H9 (cell line): ENCODE data around the gene DCTN3. TPM values are rescaled to one million over a fixed set of nuclear protein-coding genes. Genes with fewer than 3 reads are reported as not detected.

Experiments used
- DNase-seq: peaks from one replicate; pipeline ENCODE4 v3.0.0-alpha.2; 2017
- H2AFZ ChIP-seq: one replicate; pipeline ENCODE4 v1.6.1; 2013; ENCODE audit warnings: mild to moderate bottlenecking, low read length, control low read depth, moderate library complexity
- H2AK5ac ChIP-seq: 2 replicates; pipeline ENCODE4 v1.6.1; 2013; ENCODE audit warnings: low read length, control low read depth, mixed read lengths; ENCODE audit not compliant: insufficient read length
- H2BK120ac ChIP-seq: one replicate; pipeline ENCODE4 v1.6.1; 2013; ENCODE audit warnings: low read depth, mild to moderate bottlenecking, low read length, control low read depth, inconsistent platforms; ENCODE audit not compliant: poor library complexity, severe bottlenecking
- H2BK12ac ChIP-seq: 2 replicates; pipeline ENCODE4 v1.6.1; 2013; ENCODE audit warnings: low read length, control low read depth, mixed read lengths, low read depth; ENCODE audit not compliant: insufficient read length
- H2BK15ac ChIP-seq: 2 replicates; pipeline ENCODE4 v1.6.1; 2013; ENCODE audit warnings: low read depth, low read length, control low read depth
- H2BK20ac ChIP-seq: one replicate; pipeline ENCODE4 v1.6.1; 2013; ENCODE audit warnings: low read depth, mild to moderate bottlenecking, low read length, control low read depth, inconsistent platforms; ENCODE audit not compliant: poor library complexity, severe bottlenecking
- H2BK5ac ChIP-seq: 2 replicates; pipeline ENCODE4 v1.6.1; 2013; ENCODE audit warnings: low read length, control low read depth, mixed read lengths; ENCODE audit not compliant: insufficient read length
- H3K14ac ChIP-seq: 2 replicates; pipeline ENCODE4 v1.6.1; 2013; ENCODE audit warnings: low read length, control low read depth; ENCODE audit not compliant: insufficient read depth
- H3K18ac ChIP-seq: 2 replicates; pipeline ENCODE4 v1.6.1; 2013; ENCODE audit warnings: low read depth, mild to moderate bottlenecking, mixed read lengths, low read length, control low read depth; ENCODE audit not compliant: insufficient read length
- H3K23ac ChIP-seq: 2 replicates; pipeline ENCODE4 v1.6.1; 2013; ENCODE audit warnings: low read length, control low read depth, mixed read lengths, low read depth; ENCODE audit not compliant: insufficient read length
- H3K23me2 ChIP-seq: 2 replicates; pipeline ENCODE4 v1.6.1; 2013; ENCODE audit warnings: low read depth, mild to moderate bottlenecking, mixed read lengths, low read length, control low read depth; ENCODE audit not compliant: insufficient read length, poor library complexity, severe bottlenecking
- H3K27ac ChIP-seq: 2 replicates; pipeline ENCODE4 v1.5.1; 2013; ENCODE audit warnings: low read length, control low read depth, mixed read lengths, low read depth; ENCODE audit not compliant: insufficient read length
- H3K27me3 ChIP-seq: 2 replicates; pipeline ENCODE4 v1.6.1; 2013; ENCODE audit warnings: low read length, control low read depth, inconsistent platforms; ENCODE audit not compliant: insufficient read depth
- H3K4ac ChIP-seq: 2 replicates; pipeline ENCODE4 v1.6.1; 2013; ENCODE audit warnings: low read depth, mild to moderate bottlenecking, control low read depth, inconsistent platforms, low read length, moderate library complexity
- H3K4me1 ChIP-seq: 2 replicates; pipeline ENCODE4 v1.6.1; 2013; ENCODE audit warnings: low read length, control low read depth, inconsistent platforms; ENCODE audit not compliant: insufficient read depth
- H3K4me2 ChIP-seq: 2 replicates; pipeline ENCODE4 v1.6.1; 2013; ENCODE audit warnings: low read length, control low read depth, mixed read lengths; ENCODE audit not compliant: insufficient read length, insufficient read depth
- H3K56ac ChIP-seq: 2 replicates; pipeline ENCODE4 v1.6.1; 2013; ENCODE audit warnings: low read depth, mild to moderate bottlenecking, mixed read lengths, low read length, control low read depth; ENCODE audit not compliant: insufficient read length
- H3K79me1 ChIP-seq: 2 replicates; pipeline ENCODE4 v1.6.1; 2013; ENCODE audit warnings: low read depth, mild to moderate bottlenecking, moderate library complexity, low read length, control low read depth, inconsistent platforms; ENCODE audit not compliant: insufficient read depth, poor library complexity, severe bottlenecking
- H3K79me2 ChIP-seq: 2 replicates; pipeline ENCODE4 v1.6.1; 2013; ENCODE audit warnings: low read length, control low read depth, inconsistent platforms; ENCODE audit not compliant: insufficient read depth
- H3K9ac ChIP-seq: 2 replicates; pipeline ENCODE4 v1.6.1; 2013; ENCODE audit warnings: low read length, control low read depth, mixed read lengths; ENCODE audit not compliant: insufficient read length; ENCODE audit errors: extremely low read depth
- H3K9me3 ChIP-seq: one replicate; pipeline ENCODE4 v1.6.1; 2013; ENCODE audit warnings: low read depth, low read length, inconsistent platforms; ENCODE audit not compliant: control insufficient read depth
- H3T11ph ChIP-seq: one replicate; pipeline ENCODE4 v1.6.1; 2013; ENCODE audit warnings: mild to moderate bottlenecking, low read length, control low read depth, inconsistent platforms
- H4K20me1 ChIP-seq: one replicate; pipeline ENCODE4 v1.6.1; 2013; ENCODE audit not compliant: control insufficient read depth, insufficient read length, insufficient read depth
- H4K5ac ChIP-seq: 2 replicates; pipeline ENCODE4 v1.6.1; 2013; ENCODE audit warnings: low read depth, mild to moderate bottlenecking, mixed read lengths, low read length, control low read depth; ENCODE audit not compliant: insufficient read length
- H4K8ac ChIP-seq: replicated peaks from 2 replicates; pipeline ENCODE4 v1.6.1; 2013; ENCODE audit warnings: low read length, control low read depth, mixed read lengths, low read depth; ENCODE audit not compliant: insufficient read length
- H4K91ac ChIP-seq: 2 replicates; pipeline ENCODE4 v1.6.1; 2013; ENCODE audit warnings: low read depth, mild to moderate bottlenecking, moderate library complexity, mixed read lengths, low read length, control low read depth; ENCODE audit not compliant: insufficient read length
- H3K27ac Mint-ChIP-seq, 3 experiments: 2 replicates in 2 of 3; 3 replicates in 1 of 3; pipeline ENCODE4 v1.8.0; 2020 to 2021; ENCODE audit warnings: mixed read lengths in 3 of 3, mild to moderate bottlenecking in 1 of 3, moderate library complexity in 1 of 3
- H3K27me3 Mint-ChIP-seq: 2 replicates; pipeline ENCODE4 v1.8.0; 2021; ENCODE audit warnings: low read depth, mild to moderate bottlenecking, moderate library complexity, mixed read lengths
- H3K36me3 Mint-ChIP-seq, 3 experiments: 2 replicates in 2 of 3; 3 replicates in 1 of 3; pipeline ENCODE4 v1.8.0; 2020 to 2021; ENCODE audit warnings: low read depth in 3 of 3, mixed read lengths in 3 of 3; ENCODE audit not compliant: insufficient read depth in 1 of 3
- H3K4me1 Mint-ChIP-seq, 2 experiments: 2 replicates each; pipeline ENCODE4 v1.8.0; 2020; ENCODE audit warnings: mixed read lengths in 2 of 2
- H3K4me3 Mint-ChIP-seq, 2 experiments: 2 replicates in 1 of 2; 3 replicates in 1 of 2; pipeline ENCODE4 v1.8.0; 2020 to 2021; ENCODE audit warnings: mild to moderate bottlenecking in 2 of 2, mixed read lengths in 2 of 2, moderate library complexity in 1 of 2
- H3K9me3 Mint-ChIP-seq, 2 experiments: 2 replicates in 1 of 2; 3 replicates in 1 of 2; pipeline ENCODE4 v1.8.0; 2020; ENCODE audit warnings: mild to moderate bottlenecking in 2 of 2, mixed read lengths in 2 of 2, moderate library complexity in 1 of 2
- WGBS: extraction: QIAGEN DNeasy Blood & Tissue Kit; methylation state at CpG from one replicate; pipeline ENCODE4 v1.1.7; 2013; ENCODE audit warnings: missing lambda C conversion rate, low lambda C conversion rate, mixed read lengths; ENCODE audit not compliant: insufficient read length; ENCODE audit errors: extremely low coverage; 5-methylcytosine and 5-hydroxymethylcytosine counted together
- total RNA-seq: library from RNA; stranded (reverse); gene quantifications from 2 replicates; pipeline ENCODE4 v1.2.1, GENCODE V29; 2021
- TF ChIP-seq, protein P1 (sequence below): fragments of 200-600 bp; sonication (generic); conservative IDR thresholded peaks from 3 replicates; pipeline ENCODE4 v1.8.0; 2021; ENCODE audit warnings: antibody characterized with exemption, mild to moderate bottlenecking

DCTN3 gene
- total RNA-seq, 1 experiment from 2014 or later = 40.0 TPM

DNA sequence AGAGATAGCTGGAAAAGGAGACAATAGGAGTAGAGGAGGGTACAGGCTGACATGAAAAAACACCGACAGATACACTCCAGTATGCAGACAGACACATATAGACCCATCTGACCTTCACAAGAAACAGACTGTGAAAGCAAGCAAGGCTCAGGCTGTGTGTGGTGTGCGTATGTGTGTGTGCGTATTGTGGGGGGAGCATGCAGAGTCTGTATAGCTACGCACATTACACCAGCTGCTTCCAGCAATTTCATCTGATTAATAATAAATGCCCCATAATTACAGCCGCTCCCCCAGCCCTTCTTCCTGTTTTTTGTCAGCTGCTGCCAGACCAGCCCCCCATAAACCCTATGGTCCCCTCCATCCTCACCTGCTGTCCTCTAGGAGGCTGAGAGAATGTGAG, 37.5 kb downstream of the DCTN3 start:
- no CpG with 5 or more reads among the region's 5 CpGs for WGBS
- Histone ChIP-seq H3K4ac (no peak overlapping the region), H3K23ac (no peak overlapping the region), H3K4me1 (peaks cover 13% of the 10 kb centered on the region), H3K79me2 (no peaks in the 10 kb centered on the region), H2BK15ac (no peak overlapping the region), H3K9ac (no peak overlapping the region), H3K23me2 (peaks cover 7% of the 10 kb centered on the region), H2BK120ac (no peak overlapping the region), H2AK5ac (no peak overlapping the region), H2BK5ac (no peak overlapping the region), H2AFZ (no peak overlapping the region), H3K4me2 (no peak overlapping the region), H4K91ac (no peak overlapping the region), H2BK12ac (no peak overlapping the region), H3K56ac (no peak overlapping the region), H3K27ac (no peak overlapping the region), H4K8ac (no peak overlapping the region), H3K14ac (no peak overlapping the region), H3K79me1 (no peaks in the 10 kb centered on the region), H3K27me3 (peaks cover 53% of the 10 kb centered on the region), H3K9me3 (no peaks in the 10 kb centered on the region), H4K5ac (no peak overlapping the region), H4K20me1 (peaks cover 3% of the 10 kb centered on the region), H3K18ac (no peak overlapping the region), H2BK20ac (no peak overlapping the region), H3T11ph (no peak overlapping the region)
- H3K9me3 Mint-ChIP-seq = peaks cover 0 to 5% of the 10 kb centered on the region in 2 experiments; a peak in 1 of 5 replicates
- no peak for DNase-seq
- peaks cover 36 to 42% of the 10 kb centered on the region in 2 experiments for H3K4me1 Mint-ChIP-seq
- peaks cover 98% of the 10 kb centered on the region for H3K27me3 Mint-ChIP-seq
- TF ChIP-seq, protein P1, sequence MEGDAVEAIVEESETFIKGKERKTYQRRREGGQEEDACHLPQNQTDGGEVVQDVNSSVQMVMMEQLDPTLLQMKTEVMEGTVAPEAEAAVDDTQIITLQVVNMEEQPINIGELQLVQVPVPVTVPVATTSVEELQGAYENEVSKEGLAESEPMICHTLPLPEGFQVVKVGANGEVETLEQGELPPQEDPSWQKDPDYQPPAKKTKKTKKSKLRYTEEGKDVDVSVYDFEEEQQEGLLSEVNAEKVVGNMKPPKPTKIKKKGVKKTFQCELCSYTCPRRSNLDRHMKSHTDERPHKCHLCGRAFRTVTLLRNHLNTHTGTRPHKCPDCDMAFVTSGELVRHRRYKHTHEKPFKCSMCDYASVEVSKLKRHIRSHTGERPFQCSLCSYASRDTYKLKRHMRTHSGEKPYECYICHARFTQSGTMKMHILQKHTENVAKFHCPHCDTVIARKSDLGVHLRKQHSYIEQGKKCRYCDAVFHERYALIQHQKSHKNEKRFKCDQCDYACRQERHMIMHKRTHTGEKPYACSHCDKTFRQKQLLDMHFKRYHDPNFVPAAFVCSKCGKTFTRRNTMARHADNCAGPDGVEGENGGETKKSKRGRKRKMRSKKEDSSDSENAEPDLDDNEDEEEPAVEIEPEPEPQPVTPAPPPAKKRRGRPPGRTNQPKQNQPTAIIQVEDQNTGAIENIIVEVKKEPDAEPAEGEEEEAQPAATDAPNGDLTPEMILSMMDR = no peak
- H3K36me3 Mint-ChIP-seq = no peaks in the 10 kb centered on the region
- H3K27ac Mint-ChIP-seq = no peak overlapping the region
- no peak overlapping the region for H3K4me3 Mint-ChIP-seq
